ENCODE measurements around the gene TMEM100.
"Not testable (repeated sequence)": the region's sequence is repeated elsewhere in the genome, so short reads cannot be mapped to it uniquely, and the experiment has no call there.

TMEM100 gene

DNA sequence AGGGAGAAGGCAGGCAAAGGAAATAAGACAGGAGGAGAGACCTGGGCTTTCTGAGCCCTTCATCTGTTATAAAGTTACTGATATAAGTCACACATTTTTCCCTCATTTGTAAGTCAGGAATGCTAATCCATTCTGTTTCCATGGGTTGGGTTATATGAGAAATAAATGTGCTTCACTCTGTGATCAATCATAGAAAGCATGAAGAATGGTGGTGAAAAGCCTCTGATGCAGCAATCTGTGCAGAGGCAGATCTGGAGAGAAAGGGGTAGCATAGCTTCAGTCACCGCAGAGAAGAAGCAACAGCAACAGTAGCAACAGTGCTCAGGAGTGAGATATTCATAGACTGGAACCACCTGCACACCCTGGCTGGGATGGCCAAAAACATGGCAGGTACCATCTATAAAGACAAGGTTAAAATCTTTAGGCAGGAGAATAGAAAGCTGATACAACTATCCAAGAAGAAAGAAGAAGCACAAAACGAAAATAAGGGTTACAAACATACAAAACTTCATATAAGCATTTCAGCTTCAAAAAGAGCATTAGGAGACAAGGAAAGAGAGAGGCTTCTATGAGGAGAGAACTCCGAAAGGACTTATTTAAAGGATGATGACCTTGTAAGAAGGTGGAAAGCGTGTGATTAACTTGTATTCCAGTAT lies 41.9 kb downstream of the TMEM100 start:
- DNase-seq: no peak

DNA sequence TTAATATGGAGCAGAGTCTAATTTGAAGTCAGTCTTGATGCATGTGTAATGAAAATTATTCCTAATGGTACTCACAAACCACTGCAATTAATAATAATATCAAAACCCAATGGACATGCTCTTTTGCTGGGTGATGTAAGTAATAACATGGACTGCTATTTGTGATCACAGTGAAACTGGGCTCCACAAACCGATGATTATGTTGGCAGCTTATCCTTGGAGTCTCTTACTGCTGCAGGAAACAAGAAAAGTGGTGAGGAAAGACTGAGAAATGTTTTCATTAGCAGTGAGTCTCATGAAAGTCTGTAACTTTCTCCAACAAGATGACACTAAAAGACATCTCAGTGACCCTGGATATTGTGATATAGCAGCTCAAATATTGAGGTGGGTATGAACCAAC lies 45.2 kb downstream of the TMEM100 start:
- no peak for DNase-seq

DNA sequence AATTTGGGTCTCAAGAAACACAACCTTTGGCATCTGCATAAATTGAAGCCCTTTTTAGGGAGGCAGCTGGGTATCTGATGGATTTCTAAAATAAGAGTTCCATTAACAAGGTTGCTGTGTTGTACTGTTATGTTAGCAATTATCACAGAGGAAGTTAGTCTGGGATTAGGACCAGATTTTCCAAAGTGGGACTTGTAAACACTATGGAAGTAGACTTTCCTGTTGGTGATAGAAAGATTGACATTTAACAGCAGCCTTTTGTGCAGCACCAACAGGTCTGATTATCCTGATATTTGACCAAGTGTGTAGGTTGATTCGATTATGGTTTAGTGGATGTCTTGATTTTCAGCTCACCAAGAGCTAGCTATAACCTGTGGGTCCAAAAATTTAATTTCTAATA lies 46.4 kb downstream of the TMEM100 start:
- no peak for DNase-seq

DNA sequence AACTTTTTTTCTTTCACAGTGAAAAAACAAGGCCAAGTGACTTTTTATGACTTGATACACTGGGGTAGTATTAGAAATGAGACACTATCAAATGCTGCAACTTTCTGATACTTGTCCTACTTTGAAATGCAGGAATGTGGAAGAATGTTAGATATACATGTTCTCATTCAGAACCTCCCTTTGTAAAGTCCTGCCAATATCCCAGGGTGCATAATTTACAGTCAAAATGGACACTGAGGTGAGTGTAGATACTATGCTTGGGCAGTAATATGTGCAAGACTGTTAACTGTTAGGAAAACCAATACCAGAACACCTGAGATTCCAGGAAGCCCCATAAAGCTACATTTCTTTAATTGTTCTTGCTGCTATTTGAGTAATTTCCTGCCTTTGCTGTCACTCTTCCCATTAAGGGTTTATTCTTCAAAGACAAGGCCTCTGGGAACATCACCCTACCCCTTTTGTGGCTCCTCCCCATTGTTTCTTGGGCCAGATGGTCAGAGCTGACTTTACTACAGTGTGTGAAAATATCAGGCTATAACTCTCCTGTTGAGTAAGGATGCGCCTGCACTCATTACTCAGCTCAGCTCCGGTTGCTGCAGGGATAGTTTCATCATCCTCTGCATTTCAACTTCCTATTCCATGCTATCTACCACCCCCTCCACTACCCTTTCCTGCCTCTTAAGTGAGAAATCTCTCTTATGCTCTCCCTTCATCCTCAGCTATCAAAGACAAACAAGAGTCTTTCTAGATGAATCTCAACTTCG lies 48.7 kb downstream of the TMEM100 start:
- no peak for DNase-seq

DNA sequence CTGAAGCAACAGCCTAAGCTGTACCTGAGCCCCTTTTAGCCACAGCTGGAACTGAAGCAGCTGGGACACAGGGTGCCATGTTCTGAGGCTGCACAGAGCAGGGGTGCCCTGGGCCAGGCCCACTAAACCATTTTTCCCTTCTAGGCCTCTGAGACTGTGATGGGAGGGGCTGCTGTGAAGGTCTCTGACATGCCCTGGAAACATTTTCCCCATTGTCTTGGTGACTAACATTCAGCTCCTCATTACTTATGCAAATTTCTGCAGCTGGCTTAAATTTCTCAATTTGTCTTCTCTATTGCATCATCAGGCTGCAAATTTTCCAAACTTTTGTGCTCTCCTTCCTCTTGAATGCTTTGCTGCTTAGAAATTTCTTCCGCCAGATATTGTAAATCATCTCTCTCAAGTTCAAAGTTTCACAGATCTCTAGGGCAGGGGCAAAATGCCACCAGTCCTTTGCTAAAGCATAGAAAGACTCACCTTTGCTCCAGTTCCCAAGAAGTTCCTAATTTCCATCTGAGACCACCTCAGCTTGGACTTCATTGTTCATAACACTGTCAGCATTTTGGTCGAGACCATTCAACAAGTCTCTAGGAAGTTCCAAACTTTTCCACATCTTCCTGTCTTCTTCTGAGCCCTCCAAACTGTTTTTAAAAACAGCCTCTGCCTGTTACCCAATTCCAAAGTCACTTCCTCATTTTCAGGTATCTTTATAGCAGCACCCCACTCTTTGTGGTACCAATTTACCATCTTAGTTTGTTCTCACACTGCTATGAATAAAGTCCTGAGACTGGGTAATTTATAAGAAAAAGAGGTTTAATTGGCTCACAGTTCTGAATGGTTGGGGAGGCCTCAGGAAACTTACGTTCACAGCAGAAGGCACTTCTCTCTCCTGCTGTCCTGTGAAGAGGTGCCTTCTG lies 49.8 kb downstream of the TMEM100 start:
- no peak for DNase-seq

DNA sequence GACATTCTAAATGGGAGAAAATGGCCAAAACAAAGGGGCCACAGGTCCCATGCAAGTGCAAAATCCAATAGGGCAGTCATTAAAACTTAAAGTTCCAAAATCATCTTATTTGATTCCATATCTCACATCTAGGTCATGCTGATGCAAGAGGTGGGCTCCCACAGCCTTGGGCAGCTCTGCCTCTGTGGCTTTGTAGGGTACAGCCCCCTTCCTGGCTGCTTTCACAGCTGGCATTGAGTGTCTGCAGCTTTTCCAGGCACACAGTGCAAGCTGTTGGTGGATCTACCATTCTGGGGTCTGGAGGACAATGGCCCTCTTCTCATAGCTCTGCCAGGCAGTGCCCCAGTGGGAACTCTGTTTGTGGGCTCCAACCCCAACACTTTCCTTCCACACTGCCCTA lies 50.7 kb downstream of the TMEM100 start:
- not testable (repeated sequence) for DNase-seq

Data from NK-92 treated with Interleukin-12 subunit alpha and Interleukin-12 subunit beta, amount 100 ng/mL, for 24 hours (cell line).